Activated CD8-positive, alpha-beta memory T cell treated with anti-CD3 and anti-CD28 coated beads, Interleukin-2, amount 10 ng/mL, durations not matched to agents 7 days and 5 days (primary cell): ENCODE results near the gene PRAMEF13. TPM values are rescaled to one million over a fixed set of nuclear protein-coding genes. Genes with fewer than 3 reads are reported as not detected.
"Not testable (repeated sequence)": the region's sequence is repeated elsewhere in the genome, so short reads cannot be mapped to it uniquely, and the experiment has no call there.

Experiments
- ATAC-seq: fragments of 150-1000 bp; cut with Tn5 transposase; one replicate; pipeline ENCODE4 v1.10.0; 2021; ENCODE audit warnings: moderate library complexity
- CTCF ChIA-PET: fragments of 350-600 bp; sonication (Branson Sonifier 250); formaldehyde crosslinking; loops from one replicate; lab custom pipeline; 2021; ENCODE audit warnings: antibody characterized with exemption; lab: Charles Lee
- DNase-seq: peaks from one replicate; pipeline ENCODE4 v3.0.0-alpha.2; 2020
- H3K27ac Mint-ChIP-seq: one replicate; pipeline ENCODE4 v1.8.0; 2021; ENCODE audit warnings: mild to moderate bottlenecking, mixed read lengths
- H3K27me3 Mint-ChIP-seq: one replicate; pipeline ENCODE4 v1.8.0; 2021; ENCODE audit warnings: mixed read lengths
- H3K36me3 Mint-ChIP-seq: one replicate; pipeline ENCODE4 v1.8.0; 2021; ENCODE audit warnings: mild to moderate bottlenecking, mixed read lengths
- H3K4me1 Mint-ChIP-seq: one replicate; pipeline ENCODE4 v1.8.0; 2021; ENCODE audit warnings: mixed read lengths
- H3K4me3 Mint-ChIP-seq: one replicate; pipeline ENCODE4 v1.8.0; 2021; ENCODE audit warnings: mild to moderate bottlenecking, moderate library complexity, mixed read lengths
- H3K9me3 Mint-ChIP-seq: one replicate; pipeline ENCODE4 v1.8.0; 2022; ENCODE audit warnings: low read depth, mixed read lengths
- total RNA-seq, 2 experiments: library from RNA; stranded (reverse); gene quantifications; one replicate each; pipeline ENCODE4 v1.2.3, GENCODE V29; 2021

Gene PRAMEF13
- total RNA-seq, 2 experiments from 2014 or later = not detected

DNA sequence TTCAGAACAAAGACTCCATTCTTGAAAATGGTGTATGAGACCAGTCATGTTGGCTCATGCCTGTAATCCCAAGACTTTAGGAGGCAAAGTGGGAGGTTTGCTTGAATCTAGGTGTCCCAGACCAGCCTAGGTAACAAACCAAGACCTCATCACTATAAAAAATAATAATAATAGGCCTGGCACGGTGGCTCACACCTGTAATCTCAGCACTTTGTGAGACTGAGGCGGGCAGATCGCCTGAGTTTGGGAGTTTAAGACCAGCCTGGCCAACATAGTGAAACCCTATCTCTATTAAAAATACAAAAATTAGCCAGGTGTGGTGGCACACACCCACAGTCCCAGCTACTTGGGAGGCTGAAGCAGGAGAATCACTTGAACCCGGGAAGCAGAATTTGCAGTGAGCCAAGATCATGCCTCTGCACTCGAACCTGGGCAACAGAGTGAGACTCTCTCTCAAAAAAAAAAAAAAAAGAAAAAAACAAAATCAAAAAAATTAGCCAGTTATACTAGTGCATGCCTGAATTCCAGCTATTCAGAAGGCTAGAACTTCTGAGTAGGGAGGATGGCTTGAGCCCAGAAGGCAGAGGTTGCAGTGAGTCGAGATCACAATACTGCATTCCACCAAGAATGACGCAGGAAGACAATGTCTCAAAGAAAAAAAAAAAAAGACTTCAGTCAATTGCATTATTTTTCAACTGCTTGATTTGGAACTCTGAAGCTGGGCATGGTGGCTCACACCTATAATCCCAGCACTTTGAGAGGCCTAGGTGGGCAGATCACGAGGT lies 26.3 kb upstream of the PRAMEF13 start:
- not testable (repeated sequence) for H3K9me3 Mint-ChIP-seq, H3K4me1 Mint-ChIP-seq, H3K36me3 Mint-ChIP-seq, H3K4me3 Mint-ChIP-seq, DNase-seq, ATAC-seq, H3K27ac Mint-ChIP-seq, H3K27me3 Mint-ChIP-seq
- CTCF ChIA-PET = interaction anchor here (0.7 kb wide), 1 partner anchor 10 kb away, joined by 4 read pairs; no protein-coding TSS in a partner anchor

DNA sequence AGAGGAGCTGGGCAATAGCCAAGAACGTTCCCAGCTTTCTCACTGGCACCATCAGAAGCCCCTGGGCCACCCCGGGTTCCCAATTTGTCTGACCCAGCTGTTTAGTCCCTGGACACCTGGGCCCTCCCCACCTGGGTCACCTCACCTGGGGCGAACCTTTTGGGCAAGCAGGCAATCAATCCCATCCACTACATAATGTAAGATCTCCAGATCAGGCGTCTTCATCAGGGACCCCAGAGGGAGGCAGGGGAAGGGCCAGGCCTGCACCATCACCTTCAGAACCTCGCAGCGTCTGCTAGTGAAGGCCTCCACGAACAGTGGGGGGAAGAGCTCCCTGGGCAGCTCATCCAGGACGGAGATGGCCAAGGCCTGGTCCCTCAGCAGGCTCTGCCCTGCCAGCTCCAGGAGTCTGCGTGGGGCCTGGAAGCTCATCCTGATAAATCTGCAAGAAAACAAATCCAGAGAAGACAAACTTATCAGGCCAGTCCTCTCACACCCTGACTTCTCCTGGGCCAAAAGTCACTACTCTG lies 24.5 kb upstream of the PRAMEF13 start, which contains the start of gene PRAMEF18:
Gene PRAMEF18, minus strand, starts transcription at position 480 of the 530 bp plus-strand sequence. Its CDS starts 48 bp downstream, at position 432.
- H3K9me3 Mint-ChIP-seq, H3K4me1 Mint-ChIP-seq, CTCF ChIA-PET, H3K36me3 Mint-ChIP-seq, H3K4me3 Mint-ChIP-seq, ATAC-seq, H3K27me3 Mint-ChIP-seq, H3K27ac Mint-ChIP-seq: not testable (repeated sequence)
- peak; percentile 23 for DNase-seq

DNA sequence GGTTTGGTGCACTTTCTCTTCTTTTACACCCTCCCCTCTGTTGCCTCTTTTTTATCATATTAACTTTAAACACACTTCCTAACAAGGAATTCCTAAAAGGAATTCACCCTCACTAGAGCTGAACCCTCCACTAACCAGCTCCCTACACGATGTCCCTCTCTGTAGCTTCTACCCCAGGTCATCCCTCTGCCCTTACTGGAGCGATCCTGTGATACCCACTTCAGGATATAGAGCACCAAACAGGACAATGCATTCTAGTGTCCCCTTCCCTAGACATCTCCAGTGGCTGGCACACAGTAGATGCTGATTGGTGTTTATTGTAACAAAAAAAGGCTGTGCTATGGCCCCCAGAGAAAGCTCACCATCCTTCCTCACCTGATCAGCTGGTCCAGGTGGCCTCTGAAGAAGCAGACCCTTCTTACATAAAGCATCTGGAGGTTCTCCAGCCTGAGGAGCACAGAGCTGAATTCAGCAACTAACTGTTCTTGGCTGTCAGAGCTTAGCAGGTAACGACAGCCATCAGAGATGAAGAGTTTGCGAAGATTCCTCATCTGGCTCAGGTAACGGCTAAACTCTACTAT lies 23.4 kb upstream of the PRAMEF13 start:
- CTCF ChIA-PET = no interaction called here
- Mint-ChIP-seq H3K36me3 (no peaks in the 10 kb centered on the region), H3K27me3 (no peaks in the 10 kb centered on the region), H3K9me3 (no peaks in the 10 kb centered on the region), H3K4me3 (no peak overlapping the region), H3K27ac (no peak overlapping the region), H3K4me1 (no peaks in the 10 kb centered on the region)
- ATAC-seq (no peak), DNase-seq (peak; percentile 33)

DNA sequence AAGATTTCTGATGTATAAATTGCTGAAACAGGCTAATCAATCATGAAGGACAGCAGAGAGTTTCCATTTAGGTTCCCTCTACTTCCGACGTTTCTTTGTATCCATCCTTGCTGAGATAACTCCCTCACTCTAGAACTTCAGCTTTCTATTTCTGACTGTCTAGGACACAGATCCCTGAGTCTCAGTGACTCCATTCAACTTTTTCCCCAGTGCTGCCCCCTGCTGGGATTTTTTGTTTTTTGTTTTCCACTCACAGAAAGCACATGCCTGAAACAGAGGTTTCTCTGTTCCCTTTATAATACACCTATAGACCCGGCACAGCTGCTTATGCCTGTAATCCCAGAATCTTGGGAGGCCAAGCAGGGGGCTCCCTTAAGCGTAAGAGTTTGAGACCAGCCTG lies 21.6 kb upstream of the PRAMEF13 start:
- H3K4me1 Mint-ChIP-seq, DNase-seq, H3K27me3 Mint-ChIP-seq, H3K36me3 Mint-ChIP-seq, H3K27ac Mint-ChIP-seq, H3K9me3 Mint-ChIP-seq, ATAC-seq, CTCF ChIA-PET, H3K4me3 Mint-ChIP-seq: not testable (repeated sequence)

DNA sequence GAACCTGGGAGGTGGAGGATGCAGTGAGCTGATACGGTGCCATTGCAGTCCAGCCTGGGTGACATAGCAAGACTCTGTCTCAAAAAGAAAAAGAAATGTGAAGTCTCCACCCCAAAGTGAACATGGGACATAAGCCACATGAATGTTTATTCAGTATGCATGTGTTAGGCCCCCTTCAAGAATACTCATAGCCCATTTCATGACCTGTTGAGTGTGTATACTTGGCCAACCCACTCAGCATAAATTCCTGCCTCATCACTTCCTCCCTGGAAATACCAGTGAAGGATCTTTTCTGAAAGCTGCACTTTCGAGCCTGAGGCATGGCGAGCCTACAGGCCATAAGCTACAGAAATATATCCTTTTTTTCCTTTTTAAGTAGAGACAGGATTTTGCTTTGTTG lies 18.0 kb upstream of the PRAMEF13 start:
- CTCF ChIA-PET, H3K27me3 Mint-ChIP-seq, H3K27ac Mint-ChIP-seq, DNase-seq, H3K36me3 Mint-ChIP-seq, H3K4me3 Mint-ChIP-seq, H3K9me3 Mint-ChIP-seq, ATAC-seq, H3K4me1 Mint-ChIP-seq: not testable (repeated sequence)

DNA sequence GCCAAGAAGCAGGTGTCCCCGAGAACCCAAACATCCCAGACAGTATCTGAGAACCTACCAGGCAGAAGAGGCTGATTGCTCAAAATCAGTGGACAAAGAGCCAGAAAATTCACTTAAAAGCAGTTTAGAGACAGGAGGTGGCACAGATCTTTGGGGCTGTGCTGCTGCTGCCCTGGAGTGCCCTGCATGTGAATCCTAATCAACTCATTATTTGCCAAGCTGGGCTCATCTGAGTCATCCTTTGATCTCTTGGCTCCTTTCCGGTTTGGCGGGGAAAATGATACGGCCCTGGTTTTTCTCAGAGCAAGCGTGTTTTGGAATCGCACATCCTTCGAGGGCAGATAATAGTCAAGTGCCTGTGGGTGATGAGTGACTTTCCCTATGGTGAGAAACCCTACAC lies 15.4 kb upstream of the PRAMEF13 start:
- CTCF ChIA-PET, H3K4me3 Mint-ChIP-seq, H3K27me3 Mint-ChIP-seq, H3K4me1 Mint-ChIP-seq, H3K36me3 Mint-ChIP-seq, ATAC-seq, DNase-seq, H3K27ac Mint-ChIP-seq, H3K9me3 Mint-ChIP-seq: not testable (repeated sequence)

DNA sequence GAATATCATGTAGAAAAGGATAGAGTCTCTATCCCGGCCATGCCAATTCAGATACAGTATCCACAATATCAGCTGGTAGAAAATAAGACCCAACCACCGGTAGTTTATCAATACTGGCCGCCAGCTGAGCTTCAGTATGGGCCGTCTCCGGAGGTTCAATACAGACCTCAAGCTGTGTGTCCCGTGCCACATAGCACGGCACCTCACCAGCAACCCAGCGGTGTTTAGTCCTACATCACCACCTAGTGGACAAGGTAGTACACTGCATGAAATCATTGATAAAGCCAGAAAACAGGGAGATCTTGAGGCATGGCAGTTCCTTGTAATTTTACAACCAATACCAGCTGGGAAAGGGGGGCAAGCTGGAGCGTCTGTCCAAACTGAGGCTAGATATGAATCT lies 7.5 kb upstream of the PRAMEF13 start:
- H3K27me3 Mint-ChIP-seq, ATAC-seq, H3K9me3 Mint-ChIP-seq, CTCF ChIA-PET, H3K27ac Mint-ChIP-seq, H3K4me1 Mint-ChIP-seq, H3K4me3 Mint-ChIP-seq, DNase-seq, H3K36me3 Mint-ChIP-seq: not testable (repeated sequence)

DNA sequence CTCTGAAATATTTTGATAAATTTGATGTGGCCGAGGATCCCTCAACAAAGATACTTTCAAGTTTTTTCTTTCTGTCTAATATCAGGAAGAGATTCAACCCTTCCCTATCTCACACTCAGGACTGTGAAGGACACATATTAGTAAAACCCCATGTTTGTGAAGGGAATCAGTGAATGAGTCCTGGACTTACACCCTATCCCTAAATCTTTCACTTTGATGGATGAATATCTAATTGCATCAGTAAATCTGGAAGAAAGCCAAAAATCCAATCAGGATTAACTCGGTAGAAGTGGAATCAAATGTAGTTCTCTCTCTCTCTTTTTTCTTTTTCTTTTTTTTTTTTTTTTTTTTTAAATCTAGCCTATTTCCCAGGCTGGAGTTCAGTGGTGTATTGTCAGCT lies 29.7 kb downstream of the PRAMEF13 start, which contains the start of gene PRAMEF9:
Gene PRAMEF9, plus strand, starts transcription at position 301 of the 400 bp plus-strand sequence. CDS start 3,433 bp downstream, outside the sequence.
- H3K36me3 Mint-ChIP-seq, H3K4me1 Mint-ChIP-seq, H3K27ac Mint-ChIP-seq, H3K27me3 Mint-ChIP-seq, H3K4me3 Mint-ChIP-seq, ATAC-seq, DNase-seq, CTCF ChIA-PET, H3K9me3 Mint-ChIP-seq: not testable (repeated sequence)

DNA sequence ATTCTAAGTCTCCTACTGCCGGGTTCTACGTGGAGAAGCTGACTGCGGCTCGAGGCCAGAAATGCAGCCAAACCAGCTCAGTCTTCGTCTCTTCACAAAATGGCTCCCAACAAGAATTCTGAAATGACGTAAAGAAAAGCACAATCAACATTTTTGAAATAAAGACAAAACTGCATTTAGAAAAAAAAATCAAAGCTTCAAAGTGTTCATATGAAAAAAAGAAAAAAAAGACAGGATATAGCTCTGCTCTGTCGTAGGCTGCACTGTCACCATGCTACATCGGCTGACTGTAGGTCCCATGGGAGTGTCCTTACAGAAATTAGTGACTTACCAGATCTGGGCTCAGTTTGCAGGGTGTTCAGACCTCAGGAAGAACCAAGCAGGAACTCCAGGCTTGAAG lies 35.7 kb downstream of the PRAMEF13 start, which contains the start of gene HNRNPCL4:
Gene HNRNPCL4, minus strand, starts transcription at position 101 of the 400 bp plus-strand sequence. CDS start 164 bp downstream, outside the sequence.
- CTCF ChIA-PET, H3K36me3 Mint-ChIP-seq, H3K4me3 Mint-ChIP-seq, H3K9me3 Mint-ChIP-seq, ATAC-seq, H3K27ac Mint-ChIP-seq, H3K4me1 Mint-ChIP-seq, DNase-seq, H3K27me3 Mint-ChIP-seq: not testable (repeated sequence)

DNA sequence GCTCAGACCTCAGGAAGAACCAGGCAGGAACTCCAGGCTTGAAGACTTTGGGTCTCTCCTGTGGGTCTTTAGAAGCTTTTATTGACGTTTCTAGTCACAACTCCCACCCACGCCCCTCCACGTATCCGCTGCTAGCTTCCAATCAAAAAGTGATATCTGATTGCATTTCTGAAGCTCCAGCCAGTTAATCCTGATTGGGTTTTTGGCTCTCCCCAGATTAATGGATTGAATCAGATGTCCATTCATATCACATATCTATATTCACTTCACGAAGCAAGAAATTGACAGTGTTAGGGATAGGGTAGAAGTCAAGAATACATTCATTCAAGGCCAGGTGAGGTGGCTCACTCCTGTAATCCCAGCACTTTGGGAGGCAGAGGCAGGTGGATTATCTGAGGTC lies 45.3 kb downstream of the PRAMEF13 start, which contains the start of gene PRAMEF26:
Gene PRAMEF26, minus strand, starts transcription at position 101 of the 400 bp plus-strand sequence. CDS start 2,914 bp downstream, outside the sequence.
- H3K9me3 Mint-ChIP-seq, H3K27ac Mint-ChIP-seq, DNase-seq, H3K36me3 Mint-ChIP-seq, ATAC-seq, H3K4me3 Mint-ChIP-seq, CTCF ChIA-PET, H3K27me3 Mint-ChIP-seq, H3K4me1 Mint-ChIP-seq: not testable (repeated sequence)

Other genes with a start within 250 kb of the PRAMEF13 start
- gene PRAMEF27, start 144.8 kb downstream of the PRAMEF13 start, total RNA-seq = not detected
- gene HNRNPCL3, start 140.6 kb downstream of the PRAMEF13 start, total RNA-seq = not detected
- gene PRAMEF25, start 130.6 kb downstream of the PRAMEF13 start, total RNA-seq = not detected
- not detected for gene HNRNPCL2, start 84.6 kb downstream of the PRAMEF13 start, total RNA-seq
- gene PRAMEF26, start 45.4 kb downstream of the PRAMEF13 start, total RNA-seq = not detected
- not detected for gene HNRNPCL4, start 35.8 kb downstream of the PRAMEF13 start, total RNA-seq
- gene PRAMEF9, start 29.6 kb downstream of the PRAMEF13 start, total RNA-seq = not detected
- gene PRAMEF18, start 24.7 kb upstream of the PRAMEF13 start, total RNA-seq = not detected
- gene PRAMEF5, start 52.8 kb upstream of the PRAMEF13 start, total RNA-seq = not detected
- not detected for gene PRAMEF8, start 83.7 kb upstream of the PRAMEF13 start, total RNA-seq
- not detected for gene PRAMEF33, start 102.1 kb upstream of the PRAMEF13 start, total RNA-seq
- gene PRAMEF15, start 114.2 kb upstream of the PRAMEF13 start, total RNA-seq = not detected
- gene PRAMEF14, start 145.7 kb upstream of the PRAMEF13 start, total RNA-seq = not detected
- gene PRAMEF19, start 170.5 kb upstream of the PRAMEF13 start, total RNA-seq = not detected
- not detected for gene PRAMEF17, start 188.2 kb upstream of the PRAMEF13 start, total RNA-seq
- not detected for gene PRAMEF20, start 209.0 kb upstream of the PRAMEF13 start, total RNA-seq